ENCODE measurements around the gene TMEM150C. TPM values are rescaled to one million over a fixed set of nuclear protein-coding genes. Genes with fewer than 3 reads are reported as not detected.

Gene TMEM150C
- total RNA-seq, 1 donor from 2014 or later, result 0.95 TPM

DNA sequence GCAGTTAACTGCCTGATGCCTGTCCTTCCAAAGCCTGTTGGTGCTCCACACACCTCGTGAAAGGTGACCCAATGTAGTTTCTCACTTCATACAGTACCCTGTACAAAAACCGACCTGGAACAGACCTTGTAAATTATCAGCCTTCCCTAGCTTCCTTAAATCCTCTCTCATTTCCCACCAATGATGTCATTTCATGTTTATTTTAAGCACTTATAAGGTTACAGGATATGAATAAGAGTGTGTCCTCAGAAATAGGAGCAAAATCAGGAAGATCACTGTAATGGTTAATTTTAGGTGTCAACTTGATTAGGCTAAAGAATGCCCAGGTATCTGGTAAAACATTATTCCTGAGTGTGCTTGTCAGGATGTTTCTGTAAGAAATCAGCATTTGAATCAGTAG lies 44.7 kb downstream of the TMEM150C start:
- FAIRE-seq, result no peak

DNA sequence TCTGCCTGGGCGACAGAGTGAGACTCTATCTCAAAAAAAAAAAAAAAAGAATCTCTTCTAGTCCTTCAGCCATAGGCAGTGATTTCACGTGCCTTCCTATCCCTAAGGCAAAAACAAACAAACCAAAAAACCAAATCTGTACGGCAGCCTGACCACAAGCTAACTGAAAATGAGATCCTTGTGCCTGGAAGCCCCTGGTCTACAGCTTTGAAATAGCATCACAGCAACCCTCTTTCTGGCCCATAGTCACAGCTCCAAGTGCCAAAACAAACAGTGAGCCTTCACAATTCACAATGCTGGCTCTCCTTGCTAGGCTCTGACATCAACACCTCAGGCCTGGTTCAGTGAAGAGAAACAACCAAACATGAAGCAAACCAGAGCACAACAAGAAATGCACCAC lies 46.1 kb downstream of the TMEM150C start:
- Histone ChIP-seq H3K4me1 (ENCODE audit: insufficient read depth, low read length) (peaks cover 31% of the 10 kb centered on the region), H3K27ac (ENCODE audit: low read depth, low read length) (no peak overlapping the region), H3K27me3 (ENCODE audit: insufficient read depth, low read length) (no peaks in the 10 kb centered on the region), H3K4me3 (ENCODE audit: insufficient read depth, low read depth, low read length) (no peak overlapping the region), H3K9me3 (ENCODE audit: insufficient read depth, low read depth, low read length) (no peaks in the 10 kb centered on the region), H4K20me1 (ENCODE audit: insufficient read depth, low read length) (no peaks in the 10 kb centered on the region), H2AFZ (ENCODE audit: low read depth, low read length) (no peak overlapping the region), H3K4me2 (ENCODE audit: low read length) (peak overlapping the region; percentile 48), H3K36me3 (ENCODE audit: insufficient read depth, low read length) (no peaks in the 10 kb centered on the region), H3K79me2 (ENCODE audit: insufficient read depth, low read length) (no peaks in the 10 kb centered on the region), H3K9ac (ENCODE audit: low read length) (no peak overlapping the region)
- no peak for FAIRE-seq
- peaks cover 1% of the 10 kb centered on the region for H3K36me3 Mint-ChIP-seq (ENCODE audit: low read depth, unreplicated experiment)
- TF ChIP-seq, protein P1, sequence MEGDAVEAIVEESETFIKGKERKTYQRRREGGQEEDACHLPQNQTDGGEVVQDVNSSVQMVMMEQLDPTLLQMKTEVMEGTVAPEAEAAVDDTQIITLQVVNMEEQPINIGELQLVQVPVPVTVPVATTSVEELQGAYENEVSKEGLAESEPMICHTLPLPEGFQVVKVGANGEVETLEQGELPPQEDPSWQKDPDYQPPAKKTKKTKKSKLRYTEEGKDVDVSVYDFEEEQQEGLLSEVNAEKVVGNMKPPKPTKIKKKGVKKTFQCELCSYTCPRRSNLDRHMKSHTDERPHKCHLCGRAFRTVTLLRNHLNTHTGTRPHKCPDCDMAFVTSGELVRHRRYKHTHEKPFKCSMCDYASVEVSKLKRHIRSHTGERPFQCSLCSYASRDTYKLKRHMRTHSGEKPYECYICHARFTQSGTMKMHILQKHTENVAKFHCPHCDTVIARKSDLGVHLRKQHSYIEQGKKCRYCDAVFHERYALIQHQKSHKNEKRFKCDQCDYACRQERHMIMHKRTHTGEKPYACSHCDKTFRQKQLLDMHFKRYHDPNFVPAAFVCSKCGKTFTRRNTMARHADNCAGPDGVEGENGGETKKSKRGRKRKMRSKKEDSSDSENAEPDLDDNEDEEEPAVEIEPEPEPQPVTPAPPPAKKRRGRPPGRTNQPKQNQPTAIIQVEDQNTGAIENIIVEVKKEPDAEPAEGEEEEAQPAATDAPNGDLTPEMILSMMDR (IDR thresholded peaks at IDR 0.05; ENCODE audit: insufficient read depth, low read depth, low read length), result no peak
- no peak for TF ChIP-seq EZH2 (IDR thresholded peaks at IDR 0.05; ENCODE audit: insufficient read depth, low read length)
- peaks cover 6% of the 10 kb centered on the region for H3K27me3 Mint-ChIP-seq (ENCODE audit: low read depth, unreplicated experiment)
- peak; percentile 94 for DNase-seq (ENCODE audit: low read depth)
- H3K4me3 Mint-ChIP-seq (ENCODE audit: unreplicated experiment), result no peak overlapping the region
- H3K27ac Mint-ChIP-seq (ENCODE audit: unreplicated experiment), result no peak overlapping the region
- H3K4me1 Mint-ChIP-seq (ENCODE audit: low read depth, unreplicated experiment), result peaks cover 14% of the 10 kb centered on the region
- peaks cover 2% of the 10 kb centered on the region for H3K9me3 Mint-ChIP-seq (ENCODE audit: unreplicated experiment)

More for the DNA sequence above, 44.7 kb downstream of the TMEM150C start:
- no peak for TF ChIP-seq EZH2 (IDR thresholded peaks at IDR 0.05; ENCODE audit: insufficient read depth, low read length)
- TF ChIP-seq, protein P1 (IDR thresholded peaks at IDR 0.05; ENCODE audit: insufficient read depth, low read depth, low read length), result no peak
- no peak overlapping the region for H3K27ac Mint-ChIP-seq (ENCODE audit: unreplicated experiment)
- peaks cover 9% of the 10 kb centered on the region for H3K27me3 Mint-ChIP-seq (ENCODE audit: low read depth, unreplicated experiment)
- peak overlapping the region; percentile 57 for H3K4me2 ChIP-seq (ENCODE audit: low read length)
- H3K4me3 Mint-ChIP-seq (ENCODE audit: unreplicated experiment), result no peak overlapping the region
- no peak overlapping the region for H2AFZ ChIP-seq (ENCODE audit: low read depth, low read length)
- DNase-seq (ENCODE audit: low read depth), result peak; percentile 63
- H3K9me3 ChIP-seq (ENCODE audit: insufficient read depth, low read depth, low read length), result no peaks in the 10 kb centered on the region
- peaks cover 1% of the 10 kb centered on the region for H3K36me3 Mint-ChIP-seq (ENCODE audit: low read depth, unreplicated experiment)
- no peaks in the 10 kb centered on the region for H3K36me3 ChIP-seq (ENCODE audit: insufficient read depth, low read length)
- peaks cover 31% of the 10 kb centered on the region for H3K4me1 ChIP-seq (ENCODE audit: insufficient read depth, low read length)
- H3K27me3 ChIP-seq (ENCODE audit: insufficient read depth, low read length), result no peaks in the 10 kb centered on the region
- no peaks in the 10 kb centered on the region for H3K79me2 ChIP-seq (ENCODE audit: insufficient read depth, low read length)
- peaks cover 2% of the 10 kb centered on the region for H3K9me3 Mint-ChIP-seq (ENCODE audit: unreplicated experiment)
- H4K20me1 ChIP-seq (ENCODE audit: insufficient read depth, low read length), result no peaks in the 10 kb centered on the region
- H3K4me1 Mint-ChIP-seq (ENCODE audit: low read depth, unreplicated experiment), result peaks cover 14% of the 10 kb centered on the region
- no peak overlapping the region for H3K27ac ChIP-seq (ENCODE audit: low read depth, low read length)
- H3K9ac ChIP-seq (ENCODE audit: low read length), result no peak overlapping the region
- H3K4me3 ChIP-seq (ENCODE audit: insufficient read depth, low read depth, low read length), result no peak overlapping the region

DNA sequence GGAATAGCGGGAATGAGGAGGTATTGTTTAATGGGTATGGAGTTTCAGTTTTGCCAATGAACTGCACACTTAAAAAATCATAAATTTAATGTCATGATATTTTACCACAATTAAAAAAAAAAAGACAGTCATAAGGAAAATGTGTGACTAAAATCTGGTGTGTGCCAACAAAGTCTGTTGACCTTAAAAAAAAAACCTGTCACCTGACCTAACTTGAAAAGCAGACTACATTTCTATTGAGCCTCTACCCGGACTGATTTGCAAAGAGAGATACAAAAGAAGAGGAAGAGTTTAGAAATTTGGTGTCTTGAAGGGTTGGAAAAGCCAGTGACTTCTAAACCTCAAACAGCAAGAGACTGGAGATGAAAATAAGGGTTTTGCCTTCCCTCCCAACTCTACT lies 48.4 kb downstream of the TMEM150C start:
- no peak overlapping the region for H3K27ac Mint-ChIP-seq (ENCODE audit: unreplicated experiment)
- no peak for FAIRE-seq

More for the DNA sequence above, 48.4 kb downstream of the TMEM150C start:
- DNase-seq (ENCODE audit: low read depth), result no peak
- Mint-ChIP-seq H3K9me3 (ENCODE audit: unreplicated experiment) (peaks cover 2% of the 10 kb centered on the region), H3K36me3 (ENCODE audit: low read depth, unreplicated experiment) (peaks cover 1% of the 10 kb centered on the region), H3K27me3 (ENCODE audit: low read depth, unreplicated experiment) (peaks cover 6% of the 10 kb centered on the region), H3K4me3 (ENCODE audit: unreplicated experiment) (no peak overlapping the region), H3K4me1 (ENCODE audit: low read depth, unreplicated experiment) (peaks cover 10% of the 10 kb centered on the region)
- Histone ChIP-seq H3K4me2 (ENCODE audit: low read length) (no peak overlapping the region), H3K4me1 (ENCODE audit: insufficient read depth, low read length) (peaks cover 21% of the 10 kb centered on the region), H3K4me3 (ENCODE audit: insufficient read depth, low read depth, low read length) (no peak overlapping the region), H2AFZ (ENCODE audit: low read depth, low read length) (no peak overlapping the region), H3K27me3 (ENCODE audit: insufficient read depth, low read length) (peaks cover 3% of the 10 kb centered on the region), H3K9me3 (ENCODE audit: insufficient read depth, low read depth, low read length) (no peaks in the 10 kb centered on the region), H3K79me2 (ENCODE audit: insufficient read depth, low read length) (no peaks in the 10 kb centered on the region), H3K36me3 (ENCODE audit: insufficient read depth, low read length) (no peaks in the 10 kb centered on the region), H3K27ac (ENCODE audit: low read depth, low read length) (no peak overlapping the region), H4K20me1 (ENCODE audit: insufficient read depth, low read length) (no peaks in the 10 kb centered on the region), H3K9ac (ENCODE audit: low read length) (no peak overlapping the region)
- TF ChIP-seq, protein P1 (IDR thresholded peaks at IDR 0.05; ENCODE audit: insufficient read depth, low read depth, low read length), result no peak
- no peak for TF ChIP-seq EZH2 (IDR thresholded peaks at IDR 0.05; ENCODE audit: insufficient read depth, low read length)
